RWPE2 (cell line): ENCODE data around the gene CTR9.

Experiments used
- ATAC-seq: fragments of 200-7000 bp; cut with Tn5 transposase; 3 replicates; pipeline ENCODE4 v1.9.1; 2021; ENCODE audit warnings: low read depth
- DNase-seq: peaks from one replicate; pipeline ENCODE4 v3.0.0-alpha.2; 2020; ENCODE audit warnings: low spot score
- H3K27ac ChIP-seq: fragments of 450-650 bp; 2 replicates; pipeline ENCODE4 v1.5.1; 2017; ENCODE audit warnings: mild to moderate bottlenecking; ENCODE audit not compliant: poor library complexity, severe bottlenecking
- H3K27me3 ChIP-seq: fragments of 250-450 bp; sonication (Bioruptor Pico); 2 replicates; pipeline ENCODE4 v1.5.1; 2021; ENCODE audit warnings: mild to moderate bottlenecking, moderate library complexity; ENCODE audit not compliant: insufficient read depth, poor library complexity, severe bottlenecking
- H3K36me3 ChIP-seq: fragments of 250-450 bp; sonication (Bioruptor Pico); 2 replicates; pipeline ENCODE4 v1.5.1; 2020; ENCODE audit warnings: low read depth, mild to moderate bottlenecking, moderate library complexity
- H3K4me1 ChIP-seq: fragments of 250-450 bp; sonication (Bioruptor Pico); 2 replicates; pipeline ENCODE4 v1.5.1; 2021; ENCODE audit warnings: mild to moderate bottlenecking, moderate library complexity; ENCODE audit not compliant: insufficient read depth, poor library complexity, severe bottlenecking
- H3K4me3 ChIP-seq: fragments of 250-450 bp; sonication (Bioruptor Pico); 2 replicates; pipeline ENCODE4 v1.5.1; 2021; ENCODE audit warnings: mild to moderate bottlenecking, moderate library complexity; ENCODE audit not compliant: severe bottlenecking
- H3K9me3 ChIP-seq: fragments of 250-450 bp; sonication (Bioruptor Pico); 2 replicates; pipeline ENCODE4 v1.5.1; 2021; ENCODE audit warnings: mild to moderate bottlenecking, moderate library complexity; ENCODE audit not compliant: severe bottlenecking
- CTCF ChIP-seq: fragments of 450-650 bp; IDR thresholded peaks from one replicate; pipeline ENCODE4 v1.5.1; 2017; ENCODE audit warnings: mild to moderate bottlenecking, moderate library complexity; ENCODE audit not compliant: poor library complexity, severe bottlenecking

CTR9 gene

DNA sequence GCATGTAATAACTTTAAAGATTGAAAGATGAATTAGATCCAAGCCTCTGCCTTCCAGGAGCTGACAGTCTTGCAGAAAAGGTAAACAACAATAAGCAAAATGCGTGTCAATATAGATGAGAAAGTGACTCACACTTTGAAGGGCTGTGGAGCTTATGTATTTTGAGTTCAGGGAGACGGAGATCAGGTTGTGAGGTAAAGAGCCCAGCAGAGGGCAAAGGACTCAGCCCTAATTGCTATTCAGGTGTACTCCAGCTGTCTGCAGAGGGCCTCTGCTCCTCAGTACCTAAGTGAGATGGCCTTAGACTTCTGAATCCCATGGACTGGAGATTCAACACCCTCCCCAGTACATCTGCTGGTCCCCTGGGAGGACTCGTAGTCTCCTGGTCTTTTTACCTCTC lies 22.9 kb upstream of the CTR9 start:
- DNase-seq, result no peak
- Histone ChIP-seq H3K27ac (no peak overlapping the region), H3K4me1 (peaks cover 4% of the 10 kb centered on the region), H3K4me3 (no peak overlapping the region), H3K9me3 (no peaks in the 10 kb centered on the region), H3K27me3 (no peaks in the 10 kb centered on the region), H3K36me3 (no peaks in the 10 kb centered on the region)
- no peak for ATAC-seq
- TF ChIP-seq CTCF, result no peak

- Histone ChIP-seq H3K36me3 (no peaks in the 10 kb centered on the region), H3K4me1 (peaks cover 4% of the 10 kb centered on the region), H3K27ac (no peak overlapping the region), H3K4me3 (no peak overlapping the region), H3K27me3 (no peaks in the 10 kb centered on the region), H3K9me3 (no peaks in the 10 kb centered on the region)
- DNase-seq (no peak), ATAC-seq (no peak)
- no peak for TF ChIP-seq CTCF
Measured at GRCh38 chr11:10728789-10729472, 22.1 kb upstream of the CTR9 start.

DNA sequence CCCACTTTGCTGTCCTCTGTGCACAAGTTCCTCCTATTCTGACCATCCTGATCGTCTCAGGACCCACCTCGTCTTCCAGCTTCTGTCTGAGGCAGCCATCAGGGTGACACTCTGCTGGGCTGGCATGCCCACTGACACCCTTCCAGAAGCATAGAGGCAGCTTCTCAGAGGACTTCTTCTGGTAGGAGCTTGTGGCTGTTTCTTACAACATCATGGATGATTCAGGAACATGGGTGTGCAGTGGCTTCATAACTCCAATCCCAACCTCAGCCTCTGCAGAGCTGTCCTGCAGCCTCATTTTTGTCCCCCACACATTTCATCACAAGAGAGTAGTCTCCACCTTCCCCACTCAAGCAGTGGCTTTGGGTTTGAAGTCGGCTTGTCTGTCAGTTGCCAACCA lies 20.9 kb upstream of the CTR9 start:
- no peak overlapping the region for H3K4me3 ChIP-seq
- H3K4me1 ChIP-seq, result peaks cover 4% of the 10 kb centered on the region
- H3K27me3 ChIP-seq, result no peaks in the 10 kb centered on the region
- no peaks in the 10 kb centered on the region for H3K36me3 ChIP-seq
- TF ChIP-seq CTCF, result no peak
- no peaks in the 10 kb centered on the region for H3K9me3 ChIP-seq
- DNase-seq (no peak), ATAC-seq (no peak)
- no peak overlapping the region for H3K27ac ChIP-seq

DNA sequence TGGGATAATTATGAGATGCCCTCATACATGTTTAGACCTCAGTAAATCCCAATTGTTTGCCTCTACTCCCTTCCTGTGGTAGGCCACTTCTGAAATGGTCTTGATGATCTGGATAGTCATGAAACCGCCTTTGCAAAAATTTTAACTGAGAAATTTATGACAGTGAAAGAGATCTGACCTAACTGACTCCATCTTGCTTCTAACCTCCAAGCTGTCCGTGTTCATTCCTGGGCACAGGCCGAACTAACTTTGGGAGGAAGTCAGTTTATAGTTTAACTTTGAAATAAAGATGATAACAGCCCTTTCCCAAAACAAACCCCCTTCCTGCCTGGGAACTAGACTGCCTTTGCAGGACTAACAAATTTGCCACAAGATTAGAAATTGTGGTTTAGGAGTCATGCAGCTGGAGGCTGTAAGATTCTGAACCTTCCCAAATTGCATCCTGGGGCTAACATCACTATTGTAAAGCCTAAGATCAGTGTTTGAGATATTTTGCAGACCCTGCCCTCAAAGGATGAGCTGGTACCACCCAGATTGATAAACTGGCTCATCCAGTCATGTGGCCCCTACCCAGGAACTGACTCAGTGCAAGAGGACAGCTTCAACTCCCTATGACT lies 19.9 kb upstream of the CTR9 start:
- Histone ChIP-seq H3K27me3 (no peaks in the 10 kb centered on the region), H3K9me3 (no peaks in the 10 kb centered on the region), H3K27ac (no peak overlapping the region), H3K4me3 (no peak overlapping the region), H3K36me3 (no peaks in the 10 kb centered on the region), H3K4me1 (peaks cover 3% of the 10 kb centered on the region)
- TF ChIP-seq CTCF, result no peak
- ATAC-seq, result no peak
- no peak for DNase-seq
